ENCODE results near the gene WWOX.

DNA sequence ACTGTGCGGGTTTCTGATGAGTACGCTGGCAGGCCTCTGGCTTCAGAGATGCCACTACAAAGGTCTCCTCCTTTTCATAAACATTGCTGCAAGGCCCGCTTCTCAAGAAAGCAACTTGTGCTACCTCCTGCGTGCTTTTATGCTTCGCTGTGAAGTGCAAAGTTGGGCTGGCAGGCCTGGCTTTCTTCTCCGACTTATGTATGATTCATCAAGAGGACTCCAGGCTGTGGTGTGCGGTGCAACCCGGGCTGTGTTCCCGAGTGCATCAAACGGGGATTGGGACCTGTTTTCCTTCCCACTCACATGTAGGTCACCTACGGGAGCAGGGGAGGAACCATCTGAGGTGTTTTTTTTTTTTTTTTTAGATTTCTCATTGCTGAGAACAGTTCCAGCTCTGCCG lies 534.1 kb downstream of the WWOX start:
- TF ChIP-seq, protein P1, sequence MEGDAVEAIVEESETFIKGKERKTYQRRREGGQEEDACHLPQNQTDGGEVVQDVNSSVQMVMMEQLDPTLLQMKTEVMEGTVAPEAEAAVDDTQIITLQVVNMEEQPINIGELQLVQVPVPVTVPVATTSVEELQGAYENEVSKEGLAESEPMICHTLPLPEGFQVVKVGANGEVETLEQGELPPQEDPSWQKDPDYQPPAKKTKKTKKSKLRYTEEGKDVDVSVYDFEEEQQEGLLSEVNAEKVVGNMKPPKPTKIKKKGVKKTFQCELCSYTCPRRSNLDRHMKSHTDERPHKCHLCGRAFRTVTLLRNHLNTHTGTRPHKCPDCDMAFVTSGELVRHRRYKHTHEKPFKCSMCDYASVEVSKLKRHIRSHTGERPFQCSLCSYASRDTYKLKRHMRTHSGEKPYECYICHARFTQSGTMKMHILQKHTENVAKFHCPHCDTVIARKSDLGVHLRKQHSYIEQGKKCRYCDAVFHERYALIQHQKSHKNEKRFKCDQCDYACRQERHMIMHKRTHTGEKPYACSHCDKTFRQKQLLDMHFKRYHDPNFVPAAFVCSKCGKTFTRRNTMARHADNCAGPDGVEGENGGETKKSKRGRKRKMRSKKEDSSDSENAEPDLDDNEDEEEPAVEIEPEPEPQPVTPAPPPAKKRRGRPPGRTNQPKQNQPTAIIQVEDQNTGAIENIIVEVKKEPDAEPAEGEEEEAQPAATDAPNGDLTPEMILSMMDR (IDR thresholded peaks at IDR 0.05), result no peak
- no peak for TF ChIP-seq POLR2A (IDR thresholded peaks at IDR 0.05)

Measured in right lobe of liver (tissue), 4 donors.